Nephron progenitor cell (in vitro differentiated cells): ENCODE data around the gene MLEC.

Source experiments
- DNase-seq: peaks from one replicate; pipeline ENCODE4 v3.0.0; 2021
- H3K27ac Mint-ChIP-seq: 2 replicates; pipeline ENCODE4 v1.8.0; 2021; ENCODE audit warnings: mild to moderate bottlenecking, moderate library complexity, mixed read lengths
- H3K27me3 Mint-ChIP-seq: 2 replicates; pipeline ENCODE4 v1.8.0; 2021; ENCODE audit warnings: mild to moderate bottlenecking, low read depth, mixed read lengths; ENCODE audit not compliant: poor library complexity
- H3K36me3 Mint-ChIP-seq: 2 replicates; pipeline ENCODE4 v1.8.0; 2021; ENCODE audit warnings: low read depth, mixed read lengths
- H3K4me1 Mint-ChIP-seq: 2 replicates; pipeline ENCODE4 v1.8.0; 2021; ENCODE audit warnings: mixed read lengths
- H3K4me3 Mint-ChIP-seq: 2 replicates; pipeline ENCODE4 v1.8.0; 2021; ENCODE audit warnings: mild to moderate bottlenecking, moderate library complexity, mixed read lengths
- H3K9me3 Mint-ChIP-seq: 2 replicates; pipeline ENCODE4 v1.8.0; 2021; ENCODE audit warnings: mild to moderate bottlenecking, moderate library complexity, mixed read lengths
- TF ChIP-seq, protein P1 (sequence below): fragments of 200-600 bp; sonication (generic); IDR thresholded peaks from 2 replicates; pipeline ENCODE4 v1.5.0; 2021; ENCODE audit warnings: antibody characterized with exemption

The MLEC gene

DNA sequence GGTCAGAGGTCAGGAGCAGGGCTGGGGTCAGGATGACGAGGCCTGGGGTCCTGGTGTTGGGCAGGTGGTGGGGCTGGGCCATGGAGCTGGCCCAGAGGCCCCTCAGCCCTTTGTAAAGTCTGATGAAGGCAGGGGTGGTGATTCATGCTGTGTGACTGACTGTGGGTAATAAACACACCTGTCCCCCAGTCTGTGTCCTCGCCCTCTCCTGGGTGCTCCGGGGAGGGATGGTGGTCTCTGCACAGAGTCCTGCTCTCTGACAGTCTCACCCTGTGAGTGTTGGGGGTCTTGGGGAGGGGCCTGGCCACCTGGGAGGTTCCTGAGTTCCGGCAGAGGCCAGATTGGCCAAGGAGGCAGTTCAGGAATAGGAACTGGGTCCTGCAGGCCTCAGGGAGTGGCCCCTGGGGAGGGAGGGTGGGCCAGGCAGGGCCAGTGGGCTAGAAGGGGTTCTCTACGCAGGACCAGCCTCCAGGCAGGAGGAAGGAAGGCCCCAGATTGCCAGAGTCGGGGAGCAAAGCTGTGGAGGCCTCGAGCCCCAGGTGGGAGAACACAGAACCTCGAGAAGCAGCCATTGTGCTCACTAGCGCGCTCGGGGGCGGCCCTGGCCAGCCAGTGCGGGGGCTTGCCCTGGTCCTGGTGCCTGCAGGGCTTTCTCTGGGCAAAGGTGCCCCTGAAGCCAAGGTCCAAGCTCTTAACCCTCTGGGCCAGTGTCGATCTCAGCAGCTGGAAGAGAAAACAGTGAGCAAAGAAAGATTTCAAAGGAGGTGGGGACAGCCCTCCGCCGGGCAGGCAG, 53.1 kb downstream of the MLEC start:
- no peak for DNase-seq
- H3K9me3 Mint-ChIP-seq = no peaks in the 10 kb centered on the region
- no peaks in the 10 kb centered on the region for H3K36me3 Mint-ChIP-seq
- H3K27ac Mint-ChIP-seq = no peak overlapping the region
- H3K4me3 Mint-ChIP-seq = no peak overlapping the region
- no peaks in the 10 kb centered on the region for H3K27me3 Mint-ChIP-seq
- TF ChIP-seq, protein P1, sequence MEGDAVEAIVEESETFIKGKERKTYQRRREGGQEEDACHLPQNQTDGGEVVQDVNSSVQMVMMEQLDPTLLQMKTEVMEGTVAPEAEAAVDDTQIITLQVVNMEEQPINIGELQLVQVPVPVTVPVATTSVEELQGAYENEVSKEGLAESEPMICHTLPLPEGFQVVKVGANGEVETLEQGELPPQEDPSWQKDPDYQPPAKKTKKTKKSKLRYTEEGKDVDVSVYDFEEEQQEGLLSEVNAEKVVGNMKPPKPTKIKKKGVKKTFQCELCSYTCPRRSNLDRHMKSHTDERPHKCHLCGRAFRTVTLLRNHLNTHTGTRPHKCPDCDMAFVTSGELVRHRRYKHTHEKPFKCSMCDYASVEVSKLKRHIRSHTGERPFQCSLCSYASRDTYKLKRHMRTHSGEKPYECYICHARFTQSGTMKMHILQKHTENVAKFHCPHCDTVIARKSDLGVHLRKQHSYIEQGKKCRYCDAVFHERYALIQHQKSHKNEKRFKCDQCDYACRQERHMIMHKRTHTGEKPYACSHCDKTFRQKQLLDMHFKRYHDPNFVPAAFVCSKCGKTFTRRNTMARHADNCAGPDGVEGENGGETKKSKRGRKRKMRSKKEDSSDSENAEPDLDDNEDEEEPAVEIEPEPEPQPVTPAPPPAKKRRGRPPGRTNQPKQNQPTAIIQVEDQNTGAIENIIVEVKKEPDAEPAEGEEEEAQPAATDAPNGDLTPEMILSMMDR = no peak
- H3K4me1 Mint-ChIP-seq = peaks cover 5% of the 10 kb centered on the region

DNA sequence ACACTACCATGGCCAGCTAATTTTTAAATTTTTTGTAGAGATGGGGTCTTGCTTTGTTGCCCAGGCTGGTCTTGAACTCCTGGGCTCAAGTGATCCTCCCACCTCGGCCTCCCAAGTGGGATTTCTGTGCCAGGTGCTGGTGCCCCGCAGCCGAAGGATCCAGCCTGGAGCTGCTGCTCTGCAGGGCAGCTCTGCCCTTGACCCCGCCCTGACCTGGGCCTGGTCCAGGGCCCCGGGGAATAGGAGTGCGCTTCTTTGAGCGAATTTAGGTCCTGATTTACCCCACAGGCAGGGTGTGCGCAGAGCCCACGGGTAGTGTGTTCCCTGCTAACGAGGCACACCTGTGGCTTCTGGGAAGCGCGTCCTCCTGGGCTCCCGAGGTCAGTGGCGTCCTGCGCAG, 53.9 kb downstream of the MLEC start:
- H3K36me3 Mint-ChIP-seq = no peaks in the 10 kb centered on the region
- no peaks in the 10 kb centered on the region for H3K9me3 Mint-ChIP-seq
- no peak overlapping the region for H3K4me3 Mint-ChIP-seq
- H3K4me1 Mint-ChIP-seq = peaks cover 13% of the 10 kb centered on the region
- no peaks in the 10 kb centered on the region for H3K27me3 Mint-ChIP-seq
- H3K27ac Mint-ChIP-seq = no peak overlapping the region
- TF ChIP-seq, protein P1 = no peak
- no peak for DNase-seq

DNA sequence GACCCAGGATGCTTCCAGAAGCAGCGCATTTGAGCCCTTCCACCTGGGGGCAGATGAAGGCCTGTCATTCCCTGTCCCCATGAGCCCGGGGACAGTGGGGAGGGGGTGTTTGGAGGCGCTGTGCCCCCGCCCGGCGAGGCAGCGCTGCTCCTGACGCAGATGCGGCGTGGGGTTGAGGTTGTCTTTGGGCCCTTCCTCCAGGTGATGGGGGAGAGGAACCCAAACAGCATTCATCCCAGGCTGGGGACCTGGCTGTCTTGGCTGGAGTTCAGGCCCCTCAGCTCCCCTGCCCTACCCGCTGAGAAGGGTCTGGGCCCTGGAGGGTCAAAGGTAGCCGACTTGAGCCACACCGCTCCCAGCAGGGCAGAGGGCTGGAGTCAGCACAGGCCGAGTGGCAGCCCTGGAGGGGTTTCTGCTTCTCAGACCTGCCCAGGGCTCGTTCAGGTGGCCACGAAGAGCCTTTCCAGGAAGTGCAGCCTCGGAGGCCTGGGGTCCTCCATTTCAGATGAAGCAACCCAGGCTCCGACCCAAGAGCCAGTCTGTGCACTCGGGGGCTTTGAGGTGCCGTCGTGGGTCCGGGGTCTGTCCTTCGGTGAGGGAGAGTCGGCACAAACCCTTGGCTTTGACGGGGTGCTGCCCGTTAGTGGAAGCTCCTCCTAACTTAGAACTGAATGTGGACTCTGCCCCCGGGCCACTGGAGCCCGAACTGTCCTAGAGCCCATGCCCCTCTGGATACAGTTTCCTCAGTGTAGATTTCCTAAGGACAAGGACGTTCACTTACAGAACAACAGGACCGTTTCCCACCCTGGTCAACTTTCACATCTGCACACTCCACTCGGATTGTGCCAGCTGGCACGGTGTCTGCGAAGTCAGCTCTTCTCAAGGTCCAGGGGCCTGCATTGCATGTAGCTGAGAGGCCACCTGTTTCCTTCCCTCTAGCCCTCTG, 54.8 kb downstream of the MLEC start:
- no peak for DNase-seq
- no peaks in the 10 kb centered on the region for H3K9me3 Mint-ChIP-seq
- no peak overlapping the region for H3K4me3 Mint-ChIP-seq
- no peaks in the 10 kb centered on the region for H3K36me3 Mint-ChIP-seq
- TF ChIP-seq, protein P1 = no peak
- H3K4me1 Mint-ChIP-seq = peaks cover 17% of the 10 kb centered on the region
- peaks cover 3% of the 10 kb centered on the region for H3K27me3 Mint-ChIP-seq
- H3K27ac Mint-ChIP-seq = no peak overlapping the region

DNA sequence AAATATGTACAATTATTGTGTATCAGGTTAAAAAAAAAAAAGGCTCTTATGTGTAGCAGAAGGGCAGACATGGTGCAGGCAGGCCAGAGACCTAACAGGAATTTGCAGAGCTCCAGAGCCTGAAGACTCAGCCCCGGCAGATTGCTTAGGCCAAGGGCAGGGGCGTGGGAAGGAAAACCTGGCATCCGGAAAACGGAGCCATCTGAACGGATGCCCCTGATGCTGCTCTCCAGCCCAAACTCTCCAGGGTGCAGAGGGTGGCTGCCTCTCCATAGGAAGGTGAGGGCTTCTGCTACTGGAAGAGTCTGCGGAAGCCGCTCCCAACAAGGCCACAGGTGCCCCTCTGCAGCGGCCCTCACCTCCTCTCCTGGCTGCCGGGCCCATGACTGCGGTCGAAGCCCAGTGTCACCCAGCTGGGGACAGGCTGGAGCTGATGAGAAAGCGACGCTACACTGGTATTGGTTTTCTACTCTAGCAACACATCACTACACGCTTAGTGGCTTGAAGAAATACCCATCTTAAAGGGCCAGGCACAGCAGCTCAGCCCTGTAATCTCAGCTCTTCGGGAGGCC, 58.1 kb downstream of the MLEC start:
- no peak overlapping the region for H3K4me3 Mint-ChIP-seq
- no peaks in the 10 kb centered on the region for H3K36me3 Mint-ChIP-seq
- no peak for DNase-seq
- TF ChIP-seq, protein P1 = no peak
- peaks cover 6% of the 10 kb centered on the region for H3K27me3 Mint-ChIP-seq
- peaks cover 30% of the 10 kb centered on the region for H3K4me1 Mint-ChIP-seq
- peak overlapping the region; percentile 48 for H3K27ac Mint-ChIP-seq
- H3K9me3 Mint-ChIP-seq = no peaks in the 10 kb centered on the region

DNA sequence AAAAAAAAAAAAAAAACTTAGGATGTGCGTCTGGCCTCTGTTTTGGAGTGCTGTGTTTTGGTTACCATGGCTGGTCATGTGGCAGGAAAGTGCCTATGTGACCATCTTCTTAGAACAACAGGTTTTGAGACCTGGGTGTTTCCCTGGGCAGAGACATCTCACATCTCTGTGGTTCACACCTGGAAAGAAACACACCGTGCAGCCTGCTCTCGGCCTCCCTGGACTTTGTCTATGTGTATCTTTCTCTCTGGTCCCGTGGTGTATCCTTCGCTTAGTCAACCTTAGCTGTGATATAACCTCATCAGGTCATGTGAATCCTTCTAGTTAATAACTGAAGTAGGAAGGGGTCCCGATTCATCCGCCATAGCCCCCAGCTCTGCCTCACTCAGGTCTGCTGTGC, 61.3 kb downstream of the MLEC start:
- Mint-ChIP-seq H3K9me3 (no peaks in the 10 kb centered on the region), H3K27me3 (peaks cover 15% of the 10 kb centered on the region), H3K4me3 (no peak overlapping the region), H3K27ac (peak overlapping the region; percentile 34), H3K4me1 (peaks cover 36% of the 10 kb centered on the region), H3K36me3 (no peaks in the 10 kb centered on the region)
- TF ChIP-seq, protein P1 = no peak
- no peak for DNase-seq
